ENCODE measurements around the gene SLC25A23. TPM values are rescaled to one million over a fixed set of nuclear protein-coding genes. Genes with fewer than 3 reads are reported as not detected.

SLC25A23 gene
- total and polyA plus RNA-seq, 9 of the 15 experiments (the other 6 are each of a cell fraction or from before 2014, with no cell fraction given), result 6.1 to 72.0 (median 26.6) TPM

GRCh38 chr19:6414793-6415590 lies 44.6 kb downstream of the SLC25A23 start:
- H3K4me3 ChIP-seq, result no peak overlapping the region
- in situ Hi-C loops (cut with MboI) (no loop called here), intact Hi-C loops (cut with micrococcal nuclease) (no loop called here)
- no peak overlapping the region for H3K4me2 ChIP-seq (ENCODE audit: insufficient read depth, low read length)
- H3K36me3 ChIP-seq (ENCODE audit: control insufficient read depth, insufficient read depth, low read length), result peaks cover 66% of the 10 kb centered on the region; the same call in 2 of the 3 replicates
- H3K79me2 ChIP-seq (ENCODE audit: control insufficient read depth, insufficient read depth, low read length), result peaks cover 13% of the 10 kb centered on the region
- FAIRE-seq (no peak), ATAC-seq (no peak), DNase-seq (ENCODE audit: extremely low read depth in 1 of 4, low spot score in 3 of 4) (peak in 1 of 4 experiments; percentile 27)
- WGBS (ENCODE audit: insufficient coverage, low coverage, missing lambda C conversion rate), result 92% methylated on average over 28 of the region's 47 CpGs
- no TSS peak for BruUV-seq (replicated peaks)
- no peak overlapping the region for H2AFZ ChIP-seq (ENCODE audit: low read depth, low read length)
- no peaks in the 10 kb centered on the region for H3K9me1 ChIP-seq (ENCODE audit: control insufficient read depth, insufficient read depth, low read length)
- no peak overlapping the region for H3K27ac ChIP-seq (ENCODE audit: extremely low read depth, low read depth, low read length)
- CTCF ChIA-PET (ENCODE audit: low intra/inter-chr PET ratio), result no interaction called here
- H3K9ac ChIP-seq (ENCODE audit: insufficient read depth in 1 of 2, low read depth in 2 of 2, low read length in 2 of 2), result no peak overlapping the region
- POLR2A ChIA-PET, result interaction anchor here (0.6 to 1.0 kb wide), 4 partner anchors 8 to 157 kb away, joined by 3 to 4 read pairs (median 4); partner anchors contain the start of genes ALKBH7 and KHSRP
- peaks cover 16% of the 10 kb centered on the region; the same call in 1 of the 2 replicates for H4K20me1 ChIP-seq (replicated peaks; ENCODE audit: control insufficient read depth, insufficient read depth, low read length)
- H3K4me1 ChIP-seq (replicated peaks in 1 of 2; ENCODE audit: control insufficient read depth in 2 of 2, insufficient read depth in 2 of 2, low read length in 2 of 2), result peaks cover 0 to 54% of the 10 kb centered on the region in 2 experiments; a peak in 2 of 5 replicates
- H3K27me3 ChIP-seq (ENCODE audit: control insufficient read depth in 2 of 2, insufficient read depth in 2 of 2, low read length in 2 of 2), result no peaks in the 10 kb centered on the region
- H3K9me3 ChIP-seq (replicated peaks; ENCODE audit: control insufficient read depth, insufficient read depth, low read depth, low read length), result no peaks in the 10 kb centered on the region
- no peak for TF ChIP-seq MBD2 (IDR thresholded peaks at IDR 0.05; ENCODE audit: borderline replicate concordance, low read depth)
- TF ChIP-seq ZNF511 (CRISPR knock-in tag; IDR thresholded peaks at IDR 0.05), result no peak
- no peak for TF ChIP-seq DIDO1 (tag; IDR thresholded peaks at IDR 0.05; ENCODE audit: low read depth)
- TF ChIP-seq ZBTB33 (CRISPR knock-in tag; IDR thresholded peaks at IDR 0.05), result peak; percentile 30; the same call in 1 of the 2 replicates
- TF ChIP-seq ZBTB12 (CRISPR knock-in tag; IDR thresholded peaks at IDR 0.05), result no peak
- TF ChIP-seq HMBOX1 (IDR thresholded peaks at IDR 0.05), result no peak
- no peak for TF ChIP-seq CCAR2 (IDR thresholded peaks at IDR 0.05; ENCODE audit: low read depth, low read length)
- peak; percentile 49 for TF ChIP-seq PRPF4 (IDR thresholded peaks at IDR 0.05; ENCODE audit: insufficient read depth, low read depth, low read length, poor library complexity, severe bottlenecking)
- no peak for TF ChIP-seq CHD1 (IDR thresholded peaks at IDR 0.05; ENCODE audit: low read length)
- peak; percentile 58; the same call in 1 of the 2 replicates for TF ChIP-seq POLR2G (IDR thresholded peaks at IDR 0.05; ENCODE audit: low read depth, low read length)
- 0 out of 6 replicates have a peak, but pooled peaks of 1 of the 3 experiments have one; percentile 9 for TF ChIP-seq CTCF (IDR thresholded peaks at IDR 0.05 in 2 of 3, conservative IDR thresholded peaks at IDR 0.05 in 1 of 3; ENCODE audit: insufficient read depth in 2 of 3, low read depth in 1 of 3, low read length in 3 of 3)
- no peak for TF ChIP-seq TOE1 (IDR thresholded peaks at IDR 0.05; ENCODE audit: borderline replicate concordance)
- no peak for TF ChIP-seq TOE1 (CRISPR knock-in tag; IDR thresholded peaks at IDR 0.05; ENCODE audit: borderline replicate concordance, low read depth)
- no peak for TF ChIP-seq HCFC1 (IDR thresholded peaks at IDR 0.05; ENCODE audit: low read depth, low read length)

All from K562 (cell line).